SK-N-SH (cell line): ENCODE data around the gene MS4A14. TPM values are rescaled to one million over a fixed set of nuclear protein-coding genes. Genes with fewer than 3 reads are reported as not detected.

ENCODE experiments used
- CTCF ChIA-PET: fragments of 300-600, 350-600 bp; formaldehyde crosslinking; extraction: SDS; loops from one replicate; lab custom pipeline; 2021; lab: Yijun Ruan, JAX
- POLR2A ChIA-PET: fragments of 350-600 bp; sonication (Branson Sonifier 250); formaldehyde crosslinking; extraction: SDS; loops from one replicate; lab custom pipeline; 2020; ENCODE audit warnings: antibody characterized with exemption, inconsistent platforms; lab: Yijun Ruan, JAX
- DNase-seq: peaks from one replicate; pipeline ENCODE4 v3.0.0; 2012
- H2AFZ ChIP-seq: fragments of 200-600 bp; sonication (generic); 2 replicates; pipeline ENCODE4 v1.8.1; 2016; ENCODE audit warnings: antibody characterized with exemption, mild to moderate bottlenecking, low read depth
- H3F3A ChIP-seq: fragments of 200-600 bp; sonication (generic); replicated peaks from 2 replicates; pipeline ENCODE3; 2016; ENCODE audit warnings: antibody characterized with exemption, mild to moderate bottlenecking; ENCODE audit not compliant: insufficient read depth
- H3K27ac ChIP-seq, 2 experiments: fragments of 200-500 bp in 1 of 2; fragments of 200-600 bp in 1 of 2; sonication (Bioruptor generic) in 1 of 2; sonication (generic), shearing (Covaris generic) in 1 of 2; 2 replicates each; pipeline versions ENCODE4 v1.5.1 to v1.6.1; 2014 to 2016; ENCODE audit warnings: low read depth in 2 of 2, inconsistent platforms in 1 of 2, low read length in 1 of 2, mild to moderate bottlenecking in 1 of 2, mixed read lengths in 1 of 2
- H3K27me3 ChIP-seq: fragments of 200-600 bp; sonication (generic), shearing (Covaris generic); 2 replicates; pipeline ENCODE4 v1.6.1; 2016; ENCODE audit warnings: mixed run types; ENCODE audit not compliant: insufficient read depth
- H3K36me3 ChIP-seq, 2 experiments: fragments of 200-500 bp in 1 of 2; fragments of 200-600 bp in 1 of 2; sonication (Bioruptor generic) in 1 of 2; sonication (generic) in 1 of 2; replicated peaks in 1 of 2; 2 replicates each; pipeline versions ENCODE3 to v1.5.1; 2014 to 2016; ENCODE audit warnings: low read length in 1 of 2, mild to moderate bottlenecking in 1 of 2; ENCODE audit not compliant: insufficient read depth in 2 of 2, control insufficient read depth in 1 of 2
- H3K4me1 ChIP-seq, 2 experiments: fragments of 200-500 bp in 1 of 2; fragments of 200-600 bp in 1 of 2; sonication (Bioruptor generic) in 1 of 2; sonication (generic), shearing (Covaris generic) in 1 of 2; 2 replicates each; pipeline versions ENCODE4 v1.5.1 to v1.6.1; 2014 to 2016; ENCODE audit warnings: low read depth in 1 of 2, low read length in 1 of 2, mixed run types in 1 of 2; ENCODE audit not compliant: insufficient read depth in 2 of 2, control insufficient read depth in 1 of 2
- H3K4me2 ChIP-seq: fragments of 200-600 bp; sonication (generic), shearing (Covaris generic); 2 replicates; pipeline ENCODE4 v1.6.1; 2017; ENCODE audit warnings: mixed run types
- H3K4me3 ChIP-seq, 2 experiments: fragments of 200-500 bp in 1 of 2; fragments of 200-600 bp in 1 of 2; sonication (Bioruptor generic) in 1 of 2; sonication (generic), shearing (Covaris generic) in 1 of 2; 2 replicates each; pipeline versions ENCODE4 v1.5.1 to v1.8.1; 2014 to 2016; ENCODE audit warnings: low read depth in 2 of 2, inconsistent platforms in 1 of 2, low read length in 1 of 2, mild to moderate bottlenecking in 1 of 2, mixed read lengths in 1 of 2, moderate library complexity in 1 of 2
- H3K79me2 ChIP-seq: fragments of 200-600 bp; sonication (generic); 2 replicates; pipeline ENCODE4 v1.8.1; 2017; ENCODE audit warnings: mild to moderate bottlenecking; ENCODE audit not compliant: insufficient read depth
- H3K9ac ChIP-seq: fragments of 200-600 bp; sonication (generic); 2 replicates; pipeline ENCODE4 v1.6.1; 2017; ENCODE audit warnings: mixed run types
- H3K9me2 ChIP-seq: fragments of 200-600 bp; sonication (generic); 2 replicates; pipeline ENCODE4 v1.6.1; 2017; ENCODE audit warnings: mixed run types
- H3K9me3 ChIP-seq: fragments of 200-600 bp; sonication (generic); 2 replicates; pipeline ENCODE4 v1.6.1; 2017; ENCODE audit warnings: mixed run types, mild to moderate bottlenecking, moderate library complexity
- H4K20me1 ChIP-seq: fragments of 200-600 bp; sonication (generic); 2 replicates; pipeline ENCODE4 v1.6.1; 2017; ENCODE audit warnings: mild to moderate bottlenecking, mixed run types; ENCODE audit not compliant: insufficient read depth
- CHD2 ChIP-seq: fragments of 150-350 bp; IDR thresholded peaks from 2 replicates; pipeline ENCODE4 v1.6.1; 2018; ENCODE audit warnings: low read length; ENCODE audit not compliant: partially characterized antibody
- CTCF ChIP-seq: fragments of 200-600 bp; sonication (generic); IDR thresholded peaks from 2 replicates; pipeline ENCODE4 v1.6.1; 2017; ENCODE audit warnings: antibody characterized with exemption, mild to moderate bottlenecking, moderate library complexity
- EZH2phosphoT487 ChIP-seq: fragments of 200-600 bp; sonication (generic); IDR thresholded peaks from 2 replicates; pipeline ENCODE4 v1.6.1; 2017; ENCODE audit warnings: low read depth, mixed run types, mild to moderate bottlenecking, antibody characterized with exemption, moderate library complexity, borderline replicate concordance
- FOSL2 ChIP-seq: IDR thresholded peaks from 2 replicates; pipeline ENCODE4 v1.4.0; 2012; ENCODE audit warnings: low read depth, mild to moderate bottlenecking, moderate library complexity, borderline replicate concordance
- IRF3 ChIP-seq: fragments of 150-350 bp; IDR thresholded peaks from 2 replicates; pipeline ENCODE4 v1.6.1; 2016; ENCODE audit warnings: mild to moderate bottlenecking, low read depth, low read length
- JUND ChIP-seq: IDR thresholded peaks from 2 replicates; pipeline ENCODE4 v1.4.0; 2012
- MAX ChIP-seq: IDR thresholded peaks from 2 replicates; pipeline ENCODE4 v1.4.0; 2012; ENCODE audit warnings: low read depth
- MXI1 ChIP-seq: IDR thresholded peaks from 2 replicates; pipeline ENCODE4 v1.6.1; 2012; ENCODE audit warnings: mild to moderate bottlenecking, low read depth, low read length, improper control_type of control experiment
- REST ChIP-seq: IDR thresholded peaks from 2 replicates; pipeline ENCODE4 v1.6.1; 2012; ENCODE audit warnings: mild to moderate bottlenecking, low read depth, low read length, moderate library complexity
- RFX5 ChIP-seq: IDR thresholded peaks from 2 replicates; pipeline ENCODE4 v1.6.1; 2012; ENCODE audit warnings: mild to moderate bottlenecking, improper control_type of control experiment, low read length
- SIN3A ChIP-seq: IDR thresholded peaks from 2 replicates; pipeline ENCODE4 v1.6.1; 2012; ENCODE audit warnings: low read depth, mild to moderate bottlenecking, low read length, moderate library complexity, borderline replicate concordance
- SMC3 ChIP-seq: IDR thresholded peaks from 2 replicates; pipeline ENCODE4 v1.6.1; 2012; ENCODE audit warnings: low read depth, low read length, improper control_type of control experiment
- TAF1 ChIP-seq: IDR thresholded peaks from 2 replicates; pipeline ENCODE4 v1.6.1; 2012; ENCODE audit warnings: low read depth, mild to moderate bottlenecking, low read length, moderate library complexity, borderline replicate concordance
- TCF12 ChIP-seq: IDR thresholded peaks from 2 replicates; pipeline ENCODE4 v1.4.0; 2012
- TEAD4 ChIP-seq: IDR thresholded peaks from 2 replicates; pipeline ENCODE4 v1.4.0; 2012; ENCODE audit warnings: mild to moderate bottlenecking, borderline replicate concordance; ENCODE audit not compliant: insufficient read depth
- USF1 ChIP-seq: IDR thresholded peaks from 2 replicates; pipeline ENCODE4 v1.4.0; 2012; ENCODE audit warnings: low read depth, borderline replicate concordance
- YY1 ChIP-seq: IDR thresholded peaks from 2 replicates; pipeline ENCODE4 v1.4.0; 2012; ENCODE audit warnings: low read depth, mild to moderate bottlenecking
- ZBTB33 ChIP-seq: IDR thresholded peaks from 2 replicates; pipeline ENCODE4 v1.4.0; 2012; ENCODE audit warnings: low read depth, borderline replicate concordance
- WGBS: methylation state at CpG from one replicate; pipeline ENCODE4 v1.1.6; 2017; ENCODE audit warnings: low lambda C conversion rate; 5-methylcytosine and 5-hydroxymethylcytosine counted together
- polyA plus RNA-seq, 3 experiments: library from polyadenylated mRNA; depleted of rRNA; stranded (reverse); fragments of >200 nt; gene quantifications; 2 replicates each; pipeline ENCODE4 v1.2.3, GENCODE V29; 2012

Gene MS4A14
- polyA plus RNA-seq, 1 of the 3 experiments (the other 2 are of a cell fraction): not detected

- Histone ChIP-seq H3K4me2 (no peak overlapping the region), H3K36me3 (no peaks in the 10 kb centered on the region), H3K9ac (no peak overlapping the region), H3K79me2 (no peaks in the 10 kb centered on the region), H3K4me1 (no peaks in the 10 kb centered on the region), H3K27ac (no peak overlapping the region), H4K20me1 (no peaks in the 10 kb centered on the region), H3K27me3 (no peaks in the 10 kb centered on the region; the same call in 1 of the 2 replicates), H3K9me2 (no peaks in the 10 kb centered on the region), H3F3A (no peaks in the 10 kb centered on the region), H2AFZ (no peak overlapping the region), H3K4me3 (no peak overlapping the region), H3K9me3 (no peaks in the 10 kb centered on the region)
- TF ChIP-seq MXI1 (no peak), TEAD4 (no peak), EZH2phosphoT487 (no peak), MAX (no peak), SMC3 (no peak), TAF1 (no peak)
- POLR2A ChIA-PET: no interaction called here
- CTCF ChIA-PET: no interaction called here
- DNase-seq: no peak
Measured at GRCh38 chr11:60454212-60454611, 58.0 kb downstream of the MS4A14 start.

- 0% methylated on average over 4 of the region's 4 CpGs for WGBS
- TF ChIP-seq FOSL2 (no peak), SMC3 (no peak), TEAD4 (no peak), YY1 (no peak), IRF3 (no peak), SIN3A (no peak), JUND (no peak), USF1 (no peak), CTCF (no peak), RFX5 (no peak), CHD2 (no peak), TCF12 (no peak), ZBTB33 (no peak), REST (no peak)
Measured at GRCh38 chr11:60455531-60456042, 59.3 kb downstream of the MS4A14 start, which contains the start of gene MS4A1. Gene MS4A1 (plus strand): TSS chr11:60455847. CDS start chr11:60462375, 6,528 bp downstream.

More at GRCh38 chr11:60455531-60456042, 59.3 kb downstream of the MS4A14 start, which contains the start of gene MS4A1:
- Histone ChIP-seq H3K9me3 (no peaks in the 10 kb centered on the region), H3K4me3 (no peak within 1 kb of the TSS), H3K9ac (no peak within 1 kb of the TSS), H3K4me2 (no peak within 1 kb of the TSS), H3K79me2 (no peaks in the 10 kb centered on the region), H2AFZ (no peak within 1 kb of the TSS), H3K4me1 (no peaks in the 10 kb centered on the region), H3K27me3 (no peaks in the 10 kb centered on the region; the same call in 1 of the 2 replicates), H3K9me2 (no peaks in the 10 kb centered on the region), H3K36me3 (no peaks in the 10 kb centered on the region), H3K27ac (no peak within 1 kb of the TSS), H3F3A (no peaks in the 10 kb centered on the region), H4K20me1 (no peaks in the 10 kb centered on the region)
- ChIA-PET CTCF (no interaction called here), POLR2A (no interaction called here)
- no peak for DNase-seq
